Lower leg skin (tissue), 3 donors: ENCODE measurements around the gene CNOT4.

ENCODE experiments used
- CTCF ChIP-seq, 3 donors: fragments of 450-650 bp; IDR thresholded peaks; one replicate each; pipeline ENCODE4 v1.5.1; 2016; ENCODE audit warnings: antibody characterized with exemption in 3 of 3, mild to moderate bottlenecking in 3 of 3, moderate library complexity in 2 of 3
- POLR2A ChIP-seq, 2 donors: fragments of 450-650 bp; IDR thresholded peaks; one replicate each; pipeline ENCODE4 v1.6.1; 2016 to 2017; ENCODE audit warnings: antibody characterized with exemption in 2 of 2, mild to moderate bottlenecking in 1 of 2, moderate library complexity in 1 of 2

- TF ChIP-seq CTCF (IDR thresholded peaks at IDR 0.05) = no peak
- TF ChIP-seq POLR2A (IDR thresholded peaks at IDR 0.05) = no peak
Observed at GRCh38 chr7:135416431-135416830, 93.5 kb downstream of the CNOT4 start.
